CD4-positive, alpha-beta T cell (primary cell): Measurements from ENCODE around the gene KPNB1. TPM values are rescaled to one million over a fixed set of nuclear protein-coding genes. Genes with fewer than 3 reads are reported as not detected.

Experiments
- ATAC-seq: fragments of 200-7000 bp; cut with Tn5 transposase; one replicate; pipeline ENCODE4 v1.10.0; 2022; ENCODE audit warnings: mild to moderate bottlenecking; ENCODE audit not compliant: poor library complexity
- CTCF ChIA-PET: fragments of 350-600 bp; sonication (Branson Sonifier 250); formaldehyde crosslinking; loops from one replicate; lab custom pipeline; 2021; ENCODE audit warnings: antibody characterized with exemption, inconsistent platforms; lab: Charles Lee
- POLR2A ChIA-PET: fragments of 350-600 bp; sonication (Branson Sonifier 250); formaldehyde crosslinking; loops from one replicate; lab custom pipeline; 2021; ENCODE audit warnings: antibody characterized with exemption, inconsistent platforms; lab: Charles Lee
- DNase-seq, 14 experiments: peaks; one replicate each; pipeline ENCODE4 v3.0.0-alpha.2; 2013 to 2020; ENCODE audit warnings: mixed read lengths in 2 of 14
- H3K27ac ChIP-seq, 2 donors: one replicate each; pipeline versions ENCODE4 v1.5.1 to v1.7.0; 2013; ENCODE audit warnings: low read length in 2 of 2, low read depth in 1 of 2, mild to moderate bottlenecking in 1 of 2
- H3K27me3 ChIP-seq, 2 experiments: 1 replicate in 1 of 2; 2 replicates in 1 of 2; pipeline versions ENCODE4 v1.6.1 to v1.7.0; 2013; ENCODE audit warnings: low read length in 2 of 2, control low read depth in 1 of 2, mild to moderate bottlenecking in 1 of 2, moderate library complexity in 1 of 2; ENCODE audit not compliant: insufficient read depth in 2 of 2, control insufficient read depth in 1 of 2
- H3K36me3 ChIP-seq: one replicate; pipeline ENCODE4 v1.6.1; 2013; ENCODE audit warnings: low read length, control low read depth; ENCODE audit not compliant: insufficient read depth
- H3K4me1 ChIP-seq: one replicate; pipeline ENCODE4 v1.6.1; 2013; ENCODE audit warnings: low read length, control low read depth; ENCODE audit not compliant: insufficient read depth
- H3K4me3 ChIP-seq: one replicate; pipeline ENCODE4 v1.5.1; 2013; ENCODE audit warnings: mild to moderate bottlenecking, low read length, moderate library complexity
- H3K9me3 ChIP-seq, 2 experiments: 1 replicate in 1 of 2; 2 replicates in 1 of 2; pipeline versions ENCODE4 v1.6.1 to v1.7.0; 2013; ENCODE audit warnings: low read length in 2 of 2, mild to moderate bottlenecking in 2 of 2, control low read depth in 1 of 2, moderate library complexity in 1 of 2; ENCODE audit not compliant: control insufficient read depth in 1 of 2, insufficient read depth in 1 of 2
- H3K27ac Mint-ChIP-seq: one replicate; pipeline ENCODE4 v1.8.0; 2020; ENCODE audit warnings: mixed read lengths
- H3K27me3 Mint-ChIP-seq: one replicate; pipeline ENCODE4 v1.8.0; 2021; ENCODE audit warnings: mixed read lengths
- H3K36me3 Mint-ChIP-seq: one replicate; pipeline ENCODE4 v1.8.0; 2021; ENCODE audit warnings: low read depth, mixed read lengths
- H3K4me1 Mint-ChIP-seq: one replicate; pipeline ENCODE4 v1.8.0; 2021; ENCODE audit warnings: low read depth, mixed read lengths
- H3K4me3 Mint-ChIP-seq: one replicate; pipeline ENCODE4 v1.8.0; 2020; ENCODE audit warnings: mild to moderate bottlenecking, mixed read lengths
- H3K9me3 Mint-ChIP-seq: one replicate; pipeline ENCODE4 v1.8.0; 2020; ENCODE audit warnings: mixed read lengths
- intact Hi-C, 2 experiments: fragments of 100-400 bp; cut with DNase I in 1 of 2; cut with micrococcal nuclease in 1 of 2; formaldehyde crosslinking; loops; one replicate each; pipeline versions ENCODE4 v1.15.1 to v1.9.0; 2023 to 2025; cut with DNase I, micrococcal nuclease
- total RNA-seq, 174 experiments: library from RNA in 2 of 174; stranded (reverse) in 2 of 174; gene quantifications; one replicate each; pipeline ENCODE4 v1.2.3 and lab custom pipeline; 2021 to 2026
- TF ChIP-seq, protein P1 (sequence below): fragments of 200-600 bp; IDR thresholded peaks from one replicate; pipeline ENCODE4 v1.8.0; 2022; ENCODE audit warnings: antibody characterized with exemption, mild to moderate bottlenecking

The KPNB1 gene
- total RNA-seq, 2 experiments from 2014 or later, result 145 to 151 TPM

DNA sequence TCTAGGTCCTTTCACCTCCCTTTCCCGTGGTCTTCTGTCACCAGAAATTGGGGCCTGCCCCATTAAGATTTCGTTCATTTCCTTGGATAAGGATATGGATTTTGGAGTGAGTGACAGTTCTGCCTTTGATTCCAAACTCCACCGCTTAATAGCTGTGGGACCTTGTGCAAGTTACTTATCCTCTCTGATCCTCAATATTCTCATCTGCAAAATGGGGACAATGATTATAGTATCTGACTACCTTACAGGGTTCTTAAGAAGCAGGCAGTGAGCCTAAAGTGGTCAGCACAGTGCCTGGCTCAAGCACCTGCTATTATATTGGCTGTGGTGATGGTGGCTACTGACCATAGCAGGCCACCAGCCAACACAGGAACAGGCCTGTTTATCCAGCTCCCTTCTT lies 59.9 kb downstream of the KPNB1 start:
- Histone ChIP-seq H3K4me3 (no peak overlapping the region), H3K27ac (no peak overlapping the region), H3K27me3 (no peaks in the 10 kb centered on the region), H3K9me3 (no peaks in the 10 kb centered on the region), H3K36me3 (peaks cover 7% of the 10 kb centered on the region), H3K4me1 (peaks cover 71% of the 10 kb centered on the region)
- ChIA-PET POLR2A (interaction anchor here (1.2 kb wide), 1 partner anchor 122 kb away, joined by 3 read pairs; the partner anchor contains the start of genes LRRC46 and MRPL10), CTCF (no interaction called here)
- Mint-ChIP-seq H3K27me3 (no peaks in the 10 kb centered on the region), H3K4me1 (peaks cover 50% of the 10 kb centered on the region), H3K27ac (no peak overlapping the region), H3K36me3 (no peaks in the 10 kb centered on the region), H3K9me3 (no peaks in the 10 kb centered on the region), H3K4me3 (no peak overlapping the region)
- intact Hi-C loops, result no loop called here
- TF ChIP-seq, protein P1, sequence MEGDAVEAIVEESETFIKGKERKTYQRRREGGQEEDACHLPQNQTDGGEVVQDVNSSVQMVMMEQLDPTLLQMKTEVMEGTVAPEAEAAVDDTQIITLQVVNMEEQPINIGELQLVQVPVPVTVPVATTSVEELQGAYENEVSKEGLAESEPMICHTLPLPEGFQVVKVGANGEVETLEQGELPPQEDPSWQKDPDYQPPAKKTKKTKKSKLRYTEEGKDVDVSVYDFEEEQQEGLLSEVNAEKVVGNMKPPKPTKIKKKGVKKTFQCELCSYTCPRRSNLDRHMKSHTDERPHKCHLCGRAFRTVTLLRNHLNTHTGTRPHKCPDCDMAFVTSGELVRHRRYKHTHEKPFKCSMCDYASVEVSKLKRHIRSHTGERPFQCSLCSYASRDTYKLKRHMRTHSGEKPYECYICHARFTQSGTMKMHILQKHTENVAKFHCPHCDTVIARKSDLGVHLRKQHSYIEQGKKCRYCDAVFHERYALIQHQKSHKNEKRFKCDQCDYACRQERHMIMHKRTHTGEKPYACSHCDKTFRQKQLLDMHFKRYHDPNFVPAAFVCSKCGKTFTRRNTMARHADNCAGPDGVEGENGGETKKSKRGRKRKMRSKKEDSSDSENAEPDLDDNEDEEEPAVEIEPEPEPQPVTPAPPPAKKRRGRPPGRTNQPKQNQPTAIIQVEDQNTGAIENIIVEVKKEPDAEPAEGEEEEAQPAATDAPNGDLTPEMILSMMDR, result no peak
- no peak for ATAC-seq
- no peak for DNase-seq

DNA sequence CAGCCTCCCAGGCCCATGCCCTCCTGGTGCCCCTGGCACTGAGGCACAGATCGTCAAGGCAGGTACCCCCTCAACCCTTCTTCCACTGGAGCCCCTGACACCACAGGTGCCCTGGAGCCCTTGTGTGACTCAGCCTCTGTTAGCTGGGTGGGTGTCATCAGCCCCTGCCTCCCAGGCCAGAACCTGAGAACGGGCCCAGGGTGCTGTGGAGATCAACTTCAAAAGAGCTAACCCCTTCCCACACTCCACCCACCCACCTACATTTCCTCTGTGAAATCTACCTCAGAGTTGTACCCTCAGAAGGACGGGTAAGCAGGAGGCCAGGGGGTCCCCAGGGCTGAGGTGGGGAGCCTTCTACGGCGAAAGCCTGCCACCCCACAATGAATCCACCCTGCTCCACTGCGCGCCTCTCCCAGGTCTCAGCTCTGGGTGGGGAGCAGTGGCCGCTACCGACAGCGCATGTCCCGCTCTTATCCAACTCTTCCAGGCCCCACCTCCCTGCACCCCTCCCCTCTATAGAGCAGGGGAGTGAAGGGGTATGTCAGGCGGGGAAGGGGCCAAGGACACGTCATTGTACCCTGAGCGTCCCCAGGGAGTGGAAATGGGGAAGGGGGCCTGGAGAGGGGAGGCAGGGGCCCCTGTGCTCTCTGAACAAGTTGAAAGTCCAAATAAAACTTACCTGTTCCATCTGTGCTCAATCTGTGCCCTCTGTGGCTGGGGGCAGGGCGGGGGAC lies 61.8 kb downstream of the KPNB1 start:
- no peaks in the 10 kb centered on the region for H3K9me3 Mint-ChIP-seq
- no peak for DNase-seq
- Histone ChIP-seq H3K36me3 (peaks cover 7% of the 10 kb centered on the region), H3K4me3 (no peak overlapping the region), H3K27me3 (no peaks in the 10 kb centered on the region), H3K9me3 (no peaks in the 10 kb centered on the region), H3K4me1 (peaks cover 70% of the 10 kb centered on the region), H3K27ac (no peak overlapping the region)
- CTCF ChIA-PET, result no interaction called here
- intact Hi-C loops, result no loop called here
- H3K27me3 Mint-ChIP-seq, result no peaks in the 10 kb centered on the region
- H3K27ac Mint-ChIP-seq, result no peak overlapping the region
- POLR2A ChIA-PET, result no interaction called here
- peaks cover 38% of the 10 kb centered on the region for H3K4me1 Mint-ChIP-seq
- ATAC-seq, result no peak
- TF ChIP-seq, protein P1, result no peak
- no peaks in the 10 kb centered on the region for H3K36me3 Mint-ChIP-seq
- no peak overlapping the region for H3K4me3 Mint-ChIP-seq

DNA sequence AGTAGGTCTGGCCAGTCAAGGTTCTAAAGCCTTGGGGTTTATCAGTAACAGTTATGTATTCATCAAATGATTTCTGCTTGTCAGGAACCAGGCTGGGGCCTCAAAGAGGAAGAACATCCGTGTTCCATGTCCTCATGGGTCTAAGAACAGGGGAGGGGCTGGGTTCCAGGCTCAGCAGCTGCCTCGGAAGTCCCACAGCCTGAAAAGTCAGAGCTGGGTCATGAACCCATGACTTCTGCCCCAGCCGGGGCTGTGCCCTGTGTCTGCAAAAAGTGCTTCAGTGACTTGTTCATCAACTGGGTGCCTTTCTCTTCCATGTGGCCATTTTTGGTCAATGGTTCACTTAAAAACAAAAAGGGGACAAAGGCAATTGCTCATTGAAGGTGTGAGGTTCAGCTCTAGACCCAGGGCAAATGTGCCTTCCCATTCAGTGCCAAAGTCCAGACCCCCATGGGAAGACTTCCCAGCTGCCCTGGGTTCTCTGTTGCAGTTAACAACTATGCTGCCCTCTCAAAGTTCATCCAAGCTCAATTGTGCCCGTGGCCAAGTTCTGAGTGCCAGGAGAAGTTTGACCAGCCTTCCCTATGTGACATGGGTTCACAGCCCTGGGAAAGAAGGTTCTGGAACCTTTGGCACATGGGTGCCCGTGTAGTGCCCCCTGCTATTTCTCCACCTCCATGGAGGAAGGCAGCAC lies 62.8 kb downstream of the KPNB1 start:
- Mint-ChIP-seq H3K27ac (no peak overlapping the region), H3K27me3 (no peaks in the 10 kb centered on the region), H3K9me3 (no peaks in the 10 kb centered on the region), H3K4me3 (no peak overlapping the region), H3K36me3 (no peaks in the 10 kb centered on the region), H3K4me1 (peaks cover 32% of the 10 kb centered on the region)
- Histone ChIP-seq H3K9me3 (no peaks in the 10 kb centered on the region), H3K27ac (no peak overlapping the region), H3K4me1 (peaks cover 70% of the 10 kb centered on the region), H3K4me3 (no peak overlapping the region), H3K36me3 (peaks cover 7% of the 10 kb centered on the region), H3K27me3 (no peaks in the 10 kb centered on the region)
- TF ChIP-seq, protein P1, result no peak
- DNase-seq (no peak), ATAC-seq (no peak)
- intact Hi-C loops, result no loop called here
- ChIA-PET POLR2A (no interaction called here), CTCF (no interaction called here)
